Measurements from ENCODE around the gene PRKN. TPM values are rescaled to one million over a fixed set of nuclear protein-coding genes. Genes with fewer than 3 reads are reported as not detected.

The PRKN gene
- polyA plus RNA-seq, 1 donor from 2014 or later, result 1.2 TPM

DNA sequence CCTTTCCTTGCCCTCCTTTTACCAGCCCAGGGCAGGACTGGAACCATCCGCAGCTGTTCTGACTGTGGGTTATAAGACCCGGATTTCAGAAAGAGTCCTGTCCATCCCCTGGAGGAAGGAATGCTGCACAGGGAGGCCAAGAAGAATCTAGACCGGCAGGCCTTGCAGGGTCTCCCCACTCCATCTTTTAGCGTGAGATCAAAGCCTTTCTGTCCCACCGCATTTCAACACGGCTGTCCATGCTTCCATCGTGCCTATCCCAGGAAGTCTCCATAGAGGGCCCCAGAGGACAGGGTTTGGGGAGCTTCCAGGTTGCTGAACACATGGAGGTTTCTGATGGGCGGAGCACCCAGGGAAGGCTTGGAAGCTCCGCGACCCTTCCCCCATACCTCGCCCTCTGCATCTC lies 1374.4 kb downstream of the PRKN start:
- Histone ChIP-seq H3K27me3 (ENCODE audit: insufficient read depth, low read depth, low read length) (no peaks in the 10 kb centered on the region), H4K20me1 (ENCODE audit: insufficient read depth) (no peaks in the 10 kb centered on the region), H3K4me2 (ENCODE audit: low read length) (no peak overlapping the region), H3K9me3 (ENCODE audit: low read length) (no peaks in the 10 kb centered on the region), H3K4me3 (ENCODE audit: low read length) (no peak overlapping the region), H3F3A (ENCODE audit: insufficient read depth, low read length, poor library complexity, severe bottlenecking) (no peaks in the 10 kb centered on the region), H3K9ac (ENCODE audit: low read length) (no peak overlapping the region), H2AFZ (ENCODE audit: low read depth, low read length) (no peak overlapping the region), H3K27ac (ENCODE audit: low read length) (no peak overlapping the region), H3K36me3 (ENCODE audit: insufficient read depth, low read length) (no peaks in the 10 kb centered on the region), H3K79me2 (replicated peaks; ENCODE audit: insufficient read depth, low read length) (no peaks in the 10 kb centered on the region), H3K9me2 (ENCODE audit: insufficient read depth, low read length) (no peaks in the 10 kb centered on the region)
- TF ChIP-seq, protein P1, sequence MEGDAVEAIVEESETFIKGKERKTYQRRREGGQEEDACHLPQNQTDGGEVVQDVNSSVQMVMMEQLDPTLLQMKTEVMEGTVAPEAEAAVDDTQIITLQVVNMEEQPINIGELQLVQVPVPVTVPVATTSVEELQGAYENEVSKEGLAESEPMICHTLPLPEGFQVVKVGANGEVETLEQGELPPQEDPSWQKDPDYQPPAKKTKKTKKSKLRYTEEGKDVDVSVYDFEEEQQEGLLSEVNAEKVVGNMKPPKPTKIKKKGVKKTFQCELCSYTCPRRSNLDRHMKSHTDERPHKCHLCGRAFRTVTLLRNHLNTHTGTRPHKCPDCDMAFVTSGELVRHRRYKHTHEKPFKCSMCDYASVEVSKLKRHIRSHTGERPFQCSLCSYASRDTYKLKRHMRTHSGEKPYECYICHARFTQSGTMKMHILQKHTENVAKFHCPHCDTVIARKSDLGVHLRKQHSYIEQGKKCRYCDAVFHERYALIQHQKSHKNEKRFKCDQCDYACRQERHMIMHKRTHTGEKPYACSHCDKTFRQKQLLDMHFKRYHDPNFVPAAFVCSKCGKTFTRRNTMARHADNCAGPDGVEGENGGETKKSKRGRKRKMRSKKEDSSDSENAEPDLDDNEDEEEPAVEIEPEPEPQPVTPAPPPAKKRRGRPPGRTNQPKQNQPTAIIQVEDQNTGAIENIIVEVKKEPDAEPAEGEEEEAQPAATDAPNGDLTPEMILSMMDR (IDR thresholded peaks at IDR 0.05; ENCODE audit: poor library complexity, severe bottlenecking), result no peak
- TF ChIP-seq EZH2 (IDR thresholded peaks at IDR 0.05; ENCODE audit: borderline replicate concordance, insufficient read depth, low read length, poor library complexity, severe bottlenecking) (no peak), EP300 (conservative IDR thresholded peaks at IDR 0.05; ENCODE audit: poor library complexity, severe bottlenecking) (no peak), POLR2AphosphoS5 (IDR thresholded peaks at IDR 0.05) (no peak), SMC3 (conservative IDR thresholded peaks at IDR 0.05; ENCODE audit: poor library complexity) (no peak), MXI1 (conservative IDR thresholded peaks at IDR 0.05; ENCODE audit: poor library complexity, severe bottlenecking) (no peak), TAF1 (IDR thresholded peaks at IDR 0.05; ENCODE audit: low read depth) (no peak), RAD21 (conservative IDR thresholded peaks at IDR 0.05) (no peak)
- TF ChIP-seq, protein P2, sequence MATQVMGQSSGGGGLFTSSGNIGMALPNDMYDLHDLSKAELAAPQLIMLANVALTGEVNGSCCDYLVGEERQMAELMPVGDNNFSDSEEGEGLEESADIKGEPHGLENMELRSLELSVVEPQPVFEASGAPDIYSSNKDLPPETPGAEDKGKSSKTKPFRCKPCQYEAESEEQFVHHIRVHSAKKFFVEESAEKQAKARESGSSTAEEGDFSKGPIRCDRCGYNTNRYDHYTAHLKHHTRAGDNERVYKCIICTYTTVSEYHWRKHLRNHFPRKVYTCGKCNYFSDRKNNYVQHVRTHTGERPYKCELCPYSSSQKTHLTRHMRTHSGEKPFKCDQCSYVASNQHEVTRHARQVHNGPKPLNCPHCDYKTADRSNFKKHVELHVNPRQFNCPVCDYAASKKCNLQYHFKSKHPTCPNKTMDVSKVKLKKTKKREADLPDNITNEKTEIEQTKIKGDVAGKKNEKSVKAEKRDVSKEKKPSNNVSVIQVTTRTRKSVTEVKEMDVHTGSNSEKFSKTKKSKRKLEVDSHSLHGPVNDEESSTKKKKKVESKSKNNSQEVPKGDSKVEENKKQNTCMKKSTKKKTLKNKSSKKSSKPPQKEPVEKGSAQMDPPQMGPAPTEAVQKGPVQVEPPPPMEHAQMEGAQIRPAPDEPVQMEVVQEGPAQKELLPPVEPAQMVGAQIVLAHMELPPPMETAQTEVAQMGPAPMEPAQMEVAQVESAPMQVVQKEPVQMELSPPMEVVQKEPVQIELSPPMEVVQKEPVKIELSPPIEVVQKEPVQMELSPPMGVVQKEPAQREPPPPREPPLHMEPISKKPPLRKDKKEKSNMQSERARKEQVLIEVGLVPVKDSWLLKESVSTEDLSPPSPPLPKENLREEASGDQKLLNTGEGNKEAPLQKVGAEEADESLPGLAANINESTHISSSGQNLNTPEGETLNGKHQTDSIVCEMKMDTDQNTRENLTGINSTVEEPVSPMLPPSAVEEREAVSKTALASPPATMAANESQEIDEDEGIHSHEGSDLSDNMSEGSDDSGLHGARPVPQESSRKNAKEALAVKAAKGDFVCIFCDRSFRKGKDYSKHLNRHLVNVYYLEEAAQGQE (IDR thresholded peaks at IDR 0.05; ENCODE audit: borderline replicate concordance), result no peak

DNA sequence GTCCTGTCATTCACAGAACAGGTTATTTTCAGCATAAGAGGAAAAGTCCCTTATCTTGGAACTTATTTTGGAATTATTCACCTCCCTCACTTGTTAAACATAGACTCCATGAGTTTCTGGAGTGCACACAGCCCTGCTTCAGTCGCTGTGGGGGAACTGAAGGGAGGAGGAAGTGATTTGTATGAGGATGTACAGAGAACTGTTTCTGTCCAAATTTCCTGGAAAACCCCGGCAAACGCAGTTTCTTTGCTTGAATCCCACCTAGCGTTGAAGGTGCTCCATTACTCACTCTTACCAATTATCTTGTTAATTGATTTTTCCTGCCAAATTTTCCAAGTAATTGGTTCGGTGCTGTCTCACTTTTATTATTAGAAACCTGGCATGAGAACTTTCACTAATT lies 1375.7 kb downstream of the PRKN start:
- Histone ChIP-seq H3K9me3 (ENCODE audit: low read length) (no peaks in the 10 kb centered on the region), H3K27ac (ENCODE audit: low read length) (no peak overlapping the region), H3K27me3 (ENCODE audit: insufficient read depth, low read depth, low read length) (no peaks in the 10 kb centered on the region), H3K4me2 (ENCODE audit: low read length) (no peak overlapping the region), H3K9me2 (ENCODE audit: insufficient read depth, low read length) (no peaks in the 10 kb centered on the region), H4K20me1 (ENCODE audit: insufficient read depth) (no peaks in the 10 kb centered on the region), H3F3A (ENCODE audit: insufficient read depth, low read length, poor library complexity, severe bottlenecking) (no peaks in the 10 kb centered on the region), H2AFZ (ENCODE audit: low read depth, low read length) (no peak overlapping the region), H3K9ac (ENCODE audit: low read length) (no peak overlapping the region), H3K79me2 (replicated peaks; ENCODE audit: insufficient read depth, low read length) (no peaks in the 10 kb centered on the region), H3K4me3 (ENCODE audit: low read length) (no peak overlapping the region), H3K36me3 (ENCODE audit: insufficient read depth, low read length) (no peaks in the 10 kb centered on the region)
- TF ChIP-seq EP300 (conservative IDR thresholded peaks at IDR 0.05; ENCODE audit: poor library complexity, severe bottlenecking), result no peak
- no peak for TF ChIP-seq POLR2AphosphoS5 (IDR thresholded peaks at IDR 0.05)
- TF ChIP-seq TAF1 (IDR thresholded peaks at IDR 0.05; ENCODE audit: low read depth), result no peak
- no peak for TF ChIP-seq RAD21 (conservative IDR thresholded peaks at IDR 0.05)
- TF ChIP-seq, protein P1 (IDR thresholded peaks at IDR 0.05; ENCODE audit: poor library complexity, severe bottlenecking), result no peak
- no peak for TF ChIP-seq SMC3 (conservative IDR thresholded peaks at IDR 0.05; ENCODE audit: poor library complexity)
- no peak for TF ChIP-seq MXI1 (conservative IDR thresholded peaks at IDR 0.05; ENCODE audit: poor library complexity, severe bottlenecking)
- no peak for TF ChIP-seq EZH2 (IDR thresholded peaks at IDR 0.05; ENCODE audit: borderline replicate concordance, insufficient read depth, low read length, poor library complexity, severe bottlenecking)
- TF ChIP-seq, protein P2 (IDR thresholded peaks at IDR 0.05; ENCODE audit: borderline replicate concordance), result no peak

Data from neural cell (in vitro differentiated cells).